HG02981 (cell line): Measurements from ENCODE around the gene SPNS2.

ENCODE experiments used
- ATAC-seq: cut with Tn5 transposase; IDR thresholded peaks from one replicate; pipeline ENCODE4 v1.9.1; 2021; ENCODE audit warnings: mild to moderate bottlenecking, moderate library complexity; ENCODE audit not compliant: unreplicated experiment

SPNS2 gene, protein sequence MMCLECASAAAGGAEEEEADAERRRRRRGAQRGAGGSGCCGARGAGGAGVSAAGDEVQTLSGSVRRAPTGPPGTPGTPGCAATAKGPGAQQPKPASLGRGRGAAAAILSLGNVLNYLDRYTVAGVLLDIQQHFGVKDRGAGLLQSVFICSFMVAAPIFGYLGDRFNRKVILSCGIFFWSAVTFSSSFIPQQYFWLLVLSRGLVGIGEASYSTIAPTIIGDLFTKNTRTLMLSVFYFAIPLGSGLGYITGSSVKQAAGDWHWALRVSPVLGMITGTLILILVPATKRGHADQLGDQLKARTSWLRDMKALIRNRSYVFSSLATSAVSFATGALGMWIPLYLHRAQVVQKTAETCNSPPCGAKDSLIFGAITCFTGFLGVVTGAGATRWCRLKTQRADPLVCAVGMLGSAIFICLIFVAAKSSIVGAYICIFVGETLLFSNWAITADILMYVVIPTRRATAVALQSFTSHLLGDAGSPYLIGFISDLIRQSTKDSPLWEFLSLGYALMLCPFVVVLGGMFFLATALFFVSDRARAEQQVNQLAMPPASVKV

DNA sequence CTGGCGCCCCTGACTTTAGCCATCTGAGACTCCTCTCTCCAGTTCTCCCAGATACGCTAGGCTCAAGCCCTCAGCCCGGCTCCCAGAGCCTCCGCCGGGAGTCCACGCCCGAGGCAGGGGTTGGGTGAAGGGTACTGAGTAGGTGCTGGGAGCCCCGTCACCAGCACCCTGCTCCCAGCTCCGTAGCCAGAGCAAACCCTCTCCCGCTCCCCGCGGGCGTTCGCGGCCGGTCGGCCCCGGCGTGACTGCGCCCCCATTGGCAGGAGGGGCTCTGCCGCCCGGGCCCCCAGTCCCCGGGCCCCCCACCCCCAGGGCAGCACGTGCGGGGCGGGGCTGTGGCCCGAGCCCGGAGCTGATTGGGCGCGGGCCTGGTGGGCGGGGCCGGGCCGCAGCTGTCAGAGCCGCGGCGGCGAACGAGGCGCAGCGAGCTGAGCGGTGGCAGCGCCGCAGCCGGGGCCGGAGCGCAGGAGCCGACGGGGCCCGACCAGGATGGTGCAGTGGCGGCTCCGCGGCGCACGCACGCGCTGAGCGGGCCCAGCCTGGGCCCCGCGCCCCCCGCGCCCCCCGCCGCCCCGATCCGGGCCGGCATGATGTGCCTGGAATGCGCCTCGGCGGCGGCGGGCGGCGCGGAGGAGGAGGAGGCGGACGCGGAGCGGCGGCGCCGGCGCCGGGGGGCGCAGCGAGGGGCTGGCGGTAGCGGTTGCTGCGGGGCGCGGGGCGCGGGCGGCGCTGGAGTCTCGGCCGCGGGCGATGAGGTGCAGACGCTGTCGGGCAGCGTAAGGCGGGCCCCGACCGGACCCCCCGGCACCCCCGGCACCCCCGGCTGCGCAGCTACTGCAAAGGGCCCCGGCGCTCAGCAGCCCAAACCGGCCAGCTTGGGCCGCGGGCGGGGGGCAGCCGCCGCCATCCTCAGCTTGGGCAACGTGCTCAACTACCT, at the start of gene SPNS2:
SPNS2 (plus strand) TSS at position 421 of the 937 bp plus-strand sequence; CDS start at position 588, 167 bp downstream.
- ATAC-seq: peak; percentile 55

DNA sequence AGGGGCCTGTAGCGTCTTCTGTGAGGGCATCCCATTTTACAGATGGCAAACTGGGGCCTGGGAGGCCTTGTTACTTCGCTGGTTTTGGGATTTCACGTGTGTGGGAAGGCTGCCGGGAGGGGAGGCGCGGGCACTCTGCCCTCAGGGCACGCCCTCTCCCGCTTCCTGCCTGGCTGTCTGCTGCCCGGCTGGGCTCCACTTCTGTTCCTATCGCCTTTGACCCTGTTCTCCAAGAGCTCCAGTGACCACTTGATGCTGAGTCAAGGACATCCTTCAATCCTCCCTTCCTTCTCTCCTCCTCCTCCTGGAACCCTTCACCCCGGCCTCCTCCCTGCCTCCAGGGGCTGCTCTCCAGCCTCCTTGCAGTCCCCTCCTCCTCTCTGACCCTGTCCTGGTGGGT, 48.9 kb upstream of the SPNS2 start:
- ATAC-seq: no peak

DNA sequence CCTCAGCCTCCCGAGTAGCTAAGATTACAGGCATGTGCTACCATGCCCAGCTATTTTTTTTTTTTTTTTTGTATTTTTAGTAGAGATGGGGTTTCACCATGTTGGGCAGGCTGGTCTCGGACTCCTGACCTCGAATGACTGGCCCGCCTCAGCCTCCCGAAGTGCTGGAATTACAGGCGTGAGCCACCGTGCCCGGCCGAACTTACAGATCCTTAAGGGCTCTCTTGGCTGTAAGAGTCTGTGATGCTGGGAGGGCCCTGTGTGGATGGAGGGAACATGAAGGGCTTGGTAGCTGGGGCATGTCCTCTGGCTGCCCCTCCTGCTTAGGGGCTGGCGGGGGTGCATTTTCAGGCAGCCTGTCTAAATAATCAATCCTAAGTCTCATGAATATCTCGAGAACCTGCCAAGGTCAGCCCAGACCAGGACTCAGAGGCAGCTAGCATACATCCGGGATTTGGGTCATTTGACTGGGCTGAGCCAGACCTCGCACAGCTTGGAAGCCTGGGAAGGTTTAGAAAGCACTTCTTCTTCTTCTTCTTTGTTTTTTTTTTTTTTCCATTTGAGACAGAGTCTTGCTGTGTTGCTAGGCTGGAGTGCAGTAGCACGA, 47.9 kb upstream of the SPNS2 start:
- no peak for ATAC-seq

DNA sequence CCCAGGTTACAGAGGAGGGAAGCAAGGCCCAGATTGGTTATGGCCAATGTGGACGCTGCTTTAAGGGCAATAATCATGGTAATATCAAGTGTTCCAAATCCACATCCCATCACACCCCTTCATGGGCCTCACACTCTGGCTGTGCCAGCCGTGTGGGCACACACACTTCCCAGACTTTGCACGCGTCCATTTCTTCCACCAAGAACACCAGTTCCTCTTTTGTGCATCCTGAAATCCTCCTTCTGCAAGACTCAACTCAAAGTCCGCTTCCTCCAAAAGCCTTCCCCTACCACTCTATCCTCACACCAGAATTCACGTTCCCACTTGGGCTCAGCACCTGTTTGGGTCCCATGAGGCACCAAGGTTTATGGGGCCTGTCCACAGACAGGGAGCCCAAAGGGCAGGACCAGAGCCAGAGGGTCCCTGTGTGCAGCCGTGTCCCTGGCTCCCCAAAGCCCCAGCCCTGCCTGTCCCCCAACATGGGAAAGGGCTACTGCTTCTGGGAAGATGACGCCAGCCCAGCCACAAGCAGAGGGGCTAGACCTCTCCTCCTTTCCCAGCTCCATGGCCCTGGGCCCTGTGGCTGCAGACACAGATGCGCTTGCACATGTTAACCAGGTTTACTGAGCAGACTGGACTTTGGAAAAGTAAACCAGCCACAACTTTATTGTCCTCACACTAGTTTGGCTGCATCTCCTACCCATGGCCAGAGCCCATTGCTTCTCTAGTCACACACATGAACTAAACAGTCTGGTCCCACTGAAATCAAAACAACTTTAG, 44.7 kb upstream of the SPNS2 start:
- no peak for ATAC-seq

DNA sequence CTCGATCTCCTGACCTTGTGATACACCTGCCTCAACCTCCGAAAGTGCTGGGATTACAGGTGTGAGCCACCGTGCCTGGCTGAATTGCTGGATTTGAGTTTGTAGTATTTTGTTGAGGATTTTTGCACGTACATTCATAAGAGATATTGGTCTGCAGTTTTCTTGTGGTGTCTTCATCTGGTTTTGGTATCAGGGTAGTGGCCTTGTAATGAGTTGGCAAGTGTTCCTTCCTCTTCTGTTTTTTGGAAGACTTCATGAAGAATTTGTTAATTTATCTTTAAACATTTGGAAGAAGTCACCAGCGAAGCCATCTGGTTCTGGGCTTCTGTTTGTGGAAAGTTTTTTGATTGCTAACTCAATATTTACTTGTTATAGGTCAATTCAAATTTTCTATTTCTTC, 38.0 kb upstream of the SPNS2 start:
- ATAC-seq: no peak

DNA sequence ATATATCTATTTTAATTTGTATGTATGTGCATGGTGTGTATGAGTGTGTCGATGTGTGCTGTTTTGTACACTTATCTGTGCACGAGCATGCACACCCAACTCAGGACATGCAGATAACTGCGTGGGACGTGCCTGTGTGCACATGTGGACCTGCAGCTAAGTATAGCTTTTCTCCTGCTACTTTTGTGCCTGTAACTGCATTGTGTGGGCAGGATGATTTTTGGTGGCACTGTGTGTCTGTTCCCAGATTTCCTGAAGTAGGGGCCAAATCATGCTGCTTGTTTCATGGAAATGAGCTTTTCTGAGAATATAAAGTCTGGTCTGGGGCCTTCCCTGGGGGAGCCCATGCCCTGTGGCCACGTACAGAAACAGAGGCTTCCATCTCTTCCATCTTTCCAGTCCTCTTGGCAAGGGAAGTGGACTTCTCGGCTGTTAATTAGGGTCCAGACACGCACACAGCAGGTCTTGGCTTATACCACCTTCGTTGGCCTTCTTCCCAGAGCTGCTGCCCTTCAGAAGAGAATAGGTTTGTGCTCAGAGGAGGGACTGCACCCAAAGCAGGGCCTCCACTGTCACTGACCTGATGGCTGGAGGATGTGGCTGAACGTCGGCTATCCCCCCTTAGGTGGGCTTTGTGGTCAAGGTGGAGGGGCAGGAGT, 34.7 kb upstream of the SPNS2 start:
- ATAC-seq: no peak

DNA sequence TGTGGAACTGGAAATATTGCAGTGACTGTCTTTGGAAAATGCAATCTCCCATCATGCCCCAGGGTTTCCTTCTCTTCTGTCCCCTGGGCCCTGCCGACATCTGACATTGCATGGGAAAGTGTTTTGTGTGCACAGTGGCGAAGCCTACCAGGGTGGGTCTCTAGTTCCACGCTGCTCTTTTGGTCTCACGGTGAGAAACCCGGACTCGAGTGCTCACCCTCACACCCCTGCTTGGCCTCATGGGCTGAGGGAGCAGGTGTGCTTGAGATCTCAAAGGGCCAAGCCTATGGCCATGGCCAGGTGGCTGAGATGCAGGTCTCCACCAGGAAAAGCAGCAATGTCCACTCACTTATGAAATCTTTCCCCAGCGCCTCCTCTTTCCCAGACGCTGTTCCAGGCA, 32.9 kb upstream of the SPNS2 start:
- ATAC-seq: no peak

DNA sequence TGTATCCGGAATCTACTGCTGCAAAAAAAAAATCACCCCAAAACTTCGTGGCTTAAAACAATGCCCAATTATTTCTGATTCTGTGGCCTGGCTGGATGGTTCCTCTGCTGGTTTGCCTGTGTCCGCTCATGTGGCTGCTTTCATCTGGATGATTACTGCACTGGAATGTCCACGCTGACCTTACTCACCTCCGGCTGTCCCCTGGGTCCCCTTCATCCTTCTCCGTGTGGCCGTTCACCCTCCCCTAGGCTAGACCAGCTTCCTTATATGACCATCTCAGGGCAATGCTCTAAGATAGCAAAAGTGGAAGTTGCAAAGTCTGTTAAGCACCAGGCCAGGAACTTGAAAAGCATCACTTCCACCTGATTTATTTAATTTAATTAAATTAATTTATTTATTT, 31.4 kb upstream of the SPNS2 start:
- no peak for ATAC-seq

DNA sequence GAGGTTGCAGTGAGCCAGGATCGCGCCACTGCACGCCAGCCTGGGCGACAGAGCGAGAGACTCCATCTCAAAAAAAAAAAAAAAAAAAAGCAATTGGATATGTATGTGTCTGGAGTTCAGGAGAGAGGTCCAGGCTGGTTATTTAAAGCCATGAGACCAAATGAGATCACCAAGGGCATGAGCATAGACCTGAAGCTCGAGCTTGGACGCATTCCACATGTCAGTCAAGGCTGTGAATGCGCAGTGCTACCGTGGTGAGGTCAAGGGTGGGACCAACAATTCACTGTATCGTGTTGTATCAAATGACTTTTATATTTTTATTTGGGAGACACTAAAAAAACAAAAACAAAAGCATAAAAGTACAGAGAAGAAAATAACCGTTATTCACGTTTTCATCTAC, 29.1 kb upstream of the SPNS2 start:
- ATAC-seq: no peak

DNA sequence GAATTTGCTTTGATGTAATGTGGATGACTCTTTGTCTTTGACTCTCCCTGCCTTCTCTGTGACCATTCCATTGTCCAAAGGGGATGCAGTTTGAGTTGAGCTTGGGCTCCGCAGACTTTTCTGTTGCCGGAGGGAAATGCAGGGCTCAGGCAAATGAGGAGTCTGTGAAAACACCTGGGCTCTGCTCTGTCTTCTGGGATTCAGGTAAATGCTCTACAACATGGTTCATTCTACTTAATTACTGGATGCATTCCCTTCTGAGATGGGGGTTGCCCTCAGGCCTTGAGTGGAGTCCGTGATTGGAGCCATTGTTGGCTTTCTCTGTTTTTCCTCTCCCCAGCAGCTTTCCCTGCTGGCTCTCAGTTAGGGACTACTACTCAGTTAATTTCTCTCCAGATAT, 26.4 kb upstream of the SPNS2 start:
- ATAC-seq: no peak

DNA sequence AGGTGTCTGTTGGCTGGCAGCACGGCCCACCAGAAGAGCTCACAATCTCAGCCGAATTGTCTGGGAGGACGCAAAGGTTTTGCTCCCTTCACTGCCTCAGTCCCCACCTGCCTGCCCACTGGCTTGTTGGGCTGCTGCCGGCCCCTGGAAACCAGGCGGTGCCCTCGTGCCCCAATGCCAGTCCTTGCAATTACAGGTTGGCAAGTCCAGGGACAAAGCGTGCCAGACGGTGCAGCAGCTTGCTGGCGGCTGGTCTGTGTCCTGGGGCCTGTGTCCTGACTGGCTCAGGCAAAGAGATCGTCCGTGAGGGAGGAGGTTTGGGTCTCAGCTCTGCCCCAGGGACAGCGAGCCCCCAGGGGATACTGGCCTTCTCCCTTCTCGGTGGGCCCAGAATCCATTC, 24.6 kb upstream of the SPNS2 start:
- ATAC-seq: no peak

DNA sequence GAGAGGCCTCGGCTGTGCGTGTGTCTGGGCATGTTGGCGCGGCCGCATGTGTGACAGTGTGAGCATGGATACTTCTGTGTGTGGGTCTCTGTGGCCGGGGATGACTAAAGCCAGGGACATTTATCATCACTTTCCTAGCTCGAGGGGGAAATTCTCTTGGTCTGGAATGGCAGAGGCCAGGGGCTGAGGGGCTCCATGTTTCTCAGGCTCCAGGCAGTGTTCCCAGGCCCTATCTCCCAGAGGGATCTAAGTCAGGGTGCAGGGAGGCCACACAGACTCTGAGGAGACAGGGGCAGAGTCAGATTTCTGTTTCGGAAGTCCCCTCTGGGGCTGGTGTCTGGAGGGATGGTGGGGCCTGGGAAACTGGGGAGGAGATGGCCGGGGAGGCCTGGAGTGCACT, 23.7 kb upstream of the SPNS2 start:
- no peak for ATAC-seq

DNA sequence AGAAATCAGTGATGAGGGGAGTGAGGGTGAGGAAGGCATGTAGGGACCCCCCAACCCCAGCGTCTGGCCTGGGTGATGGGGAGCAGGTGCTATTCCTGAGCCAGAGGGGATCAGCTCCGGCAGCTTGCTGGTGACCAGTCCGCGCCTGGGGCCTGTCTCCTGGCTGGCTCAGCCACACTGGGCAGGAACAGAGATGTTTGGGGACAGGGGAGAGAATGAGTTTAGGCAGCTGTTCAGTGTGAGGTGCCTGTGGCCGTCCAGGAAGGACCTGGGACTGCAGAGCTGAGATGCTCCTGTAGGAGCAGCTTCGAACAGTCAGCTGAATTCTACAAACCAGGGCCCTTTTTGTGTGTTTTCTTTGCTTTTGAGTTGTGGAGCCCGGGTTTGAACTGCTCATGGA, 23.2 kb upstream of the SPNS2 start:
- ATAC-seq: no peak

DNA sequence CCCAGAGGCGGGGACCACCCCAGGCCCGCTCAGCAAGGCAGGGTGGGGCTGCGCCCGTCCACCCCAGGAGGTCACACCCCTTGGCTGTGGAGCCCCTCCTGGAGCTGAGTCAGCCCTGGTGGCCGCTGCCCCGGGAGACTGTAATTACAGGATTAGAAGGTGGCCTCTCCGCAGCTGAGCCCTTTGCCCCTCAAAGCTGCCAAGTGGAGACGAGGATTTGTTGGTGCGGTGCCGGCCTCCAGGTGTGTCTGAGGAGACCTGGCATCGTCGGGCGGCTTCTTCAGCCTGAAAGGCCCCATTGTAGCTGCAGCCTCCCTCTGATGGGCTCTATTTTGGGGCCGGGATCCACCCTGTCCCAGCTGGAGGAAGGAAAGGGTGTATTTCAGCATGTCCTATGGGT, 22.7 kb upstream of the SPNS2 start:
- ATAC-seq: no peak

DNA sequence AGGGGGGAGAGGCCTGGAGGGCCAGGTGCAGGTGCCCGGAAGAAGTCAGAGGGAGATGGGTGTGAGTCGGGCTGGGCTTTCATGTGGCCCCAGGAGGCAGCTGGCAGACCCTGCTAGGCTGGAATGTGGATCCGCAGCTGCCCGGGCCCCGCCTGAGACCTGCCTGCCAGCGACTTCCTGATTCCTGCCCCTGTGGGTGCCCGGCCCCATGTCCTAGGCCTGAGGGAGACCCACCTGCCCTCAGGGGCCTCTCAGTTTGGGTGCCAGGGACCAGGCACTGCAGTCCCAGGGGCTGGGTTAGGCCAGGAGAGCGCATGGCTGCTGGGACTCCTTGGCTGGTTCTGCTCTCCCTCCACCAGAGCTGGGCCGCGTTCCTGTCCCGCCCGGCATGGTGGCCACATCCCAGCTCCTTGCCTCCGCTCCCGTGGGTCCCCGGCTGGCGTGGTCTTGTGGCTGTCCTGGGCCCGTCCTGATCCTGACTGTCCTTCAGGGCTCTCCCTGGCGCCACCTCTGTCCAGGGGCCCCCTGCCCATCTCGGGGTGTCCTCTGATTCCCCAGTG, 22.1 kb upstream of the SPNS2 start:
- no peak for ATAC-seq

DNA sequence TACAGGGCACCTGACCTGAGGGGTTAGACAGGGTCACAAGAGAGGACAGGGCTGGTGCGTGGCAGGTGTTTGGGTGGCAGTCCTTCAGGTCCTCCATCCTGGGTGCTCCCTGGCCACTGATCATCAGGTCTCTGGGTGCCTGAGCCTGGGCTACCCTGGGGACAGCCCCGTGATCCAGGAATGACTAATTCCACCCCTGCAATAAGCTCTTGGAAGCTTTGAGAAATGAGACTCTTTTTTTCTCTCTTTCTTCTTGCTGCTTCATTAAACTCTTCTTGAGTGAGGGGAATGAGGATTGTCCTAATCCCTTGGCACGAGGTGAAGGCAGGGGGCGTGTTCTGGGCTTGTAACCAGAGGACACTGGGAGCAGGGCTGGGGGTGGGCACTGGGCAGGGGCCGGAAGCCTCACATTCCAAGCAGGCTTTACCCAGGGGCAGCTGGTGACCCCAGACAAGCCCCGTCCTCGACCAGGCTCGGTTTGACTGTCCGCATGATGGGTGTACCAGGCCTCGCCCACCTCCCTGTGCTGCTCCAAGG, 21.4 kb upstream of the SPNS2 start:
- ATAC-seq: no peak

DNA sequence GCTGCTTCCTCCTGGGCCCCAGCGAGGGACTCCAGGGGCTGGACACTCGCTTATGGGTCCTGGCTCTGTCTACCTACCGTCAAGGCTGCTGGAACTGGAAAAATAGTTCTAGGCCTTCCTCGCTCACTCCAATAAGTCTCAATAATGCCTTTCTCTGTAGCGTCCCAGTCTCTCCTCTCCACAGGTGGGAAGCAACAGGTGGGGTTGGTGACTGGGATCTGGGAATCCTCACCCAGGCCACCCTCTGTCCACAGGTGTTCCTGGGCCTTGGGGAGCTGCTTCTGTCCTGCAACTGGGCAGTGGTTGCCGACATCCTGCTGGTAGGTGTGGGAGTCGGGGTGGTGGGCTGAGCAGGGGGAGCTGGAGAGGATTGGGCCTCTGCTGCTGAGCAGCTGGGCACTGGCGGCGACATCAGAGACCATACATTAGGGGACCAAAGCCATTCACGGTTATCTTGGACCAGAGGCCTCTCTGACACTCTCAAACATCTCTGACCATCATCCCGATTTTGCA, 20.3 kb upstream of the SPNS2 start:
- no peak for ATAC-seq

DNA sequence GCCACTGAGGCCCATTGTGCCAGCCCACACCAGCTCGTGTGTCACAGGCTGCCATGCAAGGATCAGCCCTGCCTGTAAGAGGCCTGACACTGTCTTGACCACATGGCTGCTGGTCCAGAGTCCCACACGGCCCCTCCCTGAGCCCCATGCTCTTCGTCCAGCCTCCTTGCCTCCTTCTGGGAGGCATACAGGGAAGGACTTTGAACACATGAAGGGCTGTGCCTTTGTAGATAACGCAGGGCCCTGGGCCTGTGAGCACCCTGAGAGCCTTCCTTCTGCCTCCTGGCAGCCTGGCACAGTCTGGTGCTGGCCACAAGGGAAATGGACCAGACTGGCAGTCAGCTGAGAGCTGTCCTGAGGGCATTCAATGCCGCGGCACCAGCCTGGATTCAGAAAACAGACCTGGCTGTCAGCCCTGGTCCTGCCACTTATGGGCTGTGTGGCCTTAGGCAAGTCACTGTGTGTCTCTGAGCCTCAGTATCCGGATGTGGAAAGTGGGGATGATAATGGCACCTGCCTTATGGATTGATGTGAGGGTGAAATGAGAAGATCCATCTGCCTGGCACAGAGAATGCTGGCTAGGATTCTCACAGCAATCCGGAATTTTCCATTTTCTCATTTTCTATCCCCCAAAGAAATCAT, 19.2 kb upstream of the SPNS2 start:
- no peak for ATAC-seq
